Measurements from ENCODE around the gene SIAH1.

DNA sequence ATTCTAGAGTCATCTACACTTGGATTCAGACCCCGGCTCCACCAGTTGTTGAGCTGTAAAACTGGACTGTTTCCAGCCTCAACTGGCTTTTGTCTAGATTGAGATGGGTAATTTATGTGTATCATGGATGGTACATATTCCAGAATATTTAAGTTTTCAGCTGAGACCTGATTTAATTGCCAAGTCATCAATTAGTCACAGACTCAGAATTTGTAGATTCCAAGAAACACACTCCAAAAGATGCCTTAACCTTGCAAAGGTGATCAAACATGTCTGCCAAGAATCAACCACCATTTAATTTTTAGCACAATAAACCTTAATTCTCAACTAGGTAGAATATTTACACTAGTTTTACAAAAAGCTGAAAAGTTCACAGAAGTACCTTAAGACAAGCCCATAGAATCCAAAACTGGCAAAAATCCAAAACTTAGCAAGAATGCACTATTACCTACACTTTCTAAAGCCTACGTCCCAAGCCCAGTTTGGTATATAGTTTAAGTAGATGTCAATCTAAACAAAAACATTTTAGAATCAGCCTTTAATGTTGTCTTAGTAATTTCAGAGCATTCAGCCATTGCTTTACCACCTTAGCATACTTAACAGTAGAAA is 17.7 kb downstream of the SIAH1 start:
- TF ChIP-seq, protein P1, sequence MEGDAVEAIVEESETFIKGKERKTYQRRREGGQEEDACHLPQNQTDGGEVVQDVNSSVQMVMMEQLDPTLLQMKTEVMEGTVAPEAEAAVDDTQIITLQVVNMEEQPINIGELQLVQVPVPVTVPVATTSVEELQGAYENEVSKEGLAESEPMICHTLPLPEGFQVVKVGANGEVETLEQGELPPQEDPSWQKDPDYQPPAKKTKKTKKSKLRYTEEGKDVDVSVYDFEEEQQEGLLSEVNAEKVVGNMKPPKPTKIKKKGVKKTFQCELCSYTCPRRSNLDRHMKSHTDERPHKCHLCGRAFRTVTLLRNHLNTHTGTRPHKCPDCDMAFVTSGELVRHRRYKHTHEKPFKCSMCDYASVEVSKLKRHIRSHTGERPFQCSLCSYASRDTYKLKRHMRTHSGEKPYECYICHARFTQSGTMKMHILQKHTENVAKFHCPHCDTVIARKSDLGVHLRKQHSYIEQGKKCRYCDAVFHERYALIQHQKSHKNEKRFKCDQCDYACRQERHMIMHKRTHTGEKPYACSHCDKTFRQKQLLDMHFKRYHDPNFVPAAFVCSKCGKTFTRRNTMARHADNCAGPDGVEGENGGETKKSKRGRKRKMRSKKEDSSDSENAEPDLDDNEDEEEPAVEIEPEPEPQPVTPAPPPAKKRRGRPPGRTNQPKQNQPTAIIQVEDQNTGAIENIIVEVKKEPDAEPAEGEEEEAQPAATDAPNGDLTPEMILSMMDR (IDR thresholded peaks at IDR 0.05), result no peak
- no peak for TF ChIP-seq POLR2A (IDR thresholded peaks at IDR 0.05)
